ENCODE measurements around the gene TCIRG1.

Gene TCIRG1

GRCh38 chr11:68006606-68007166 is 32.1 kb upstream of the TCIRG1 start:
- H3K27me3 ChIP-seq (replicated peaks; ENCODE audit: control insufficient read depth, insufficient read depth, low read length) = no peaks in the 10 kb centered on the region
- no peaks in the 10 kb centered on the region; the same call in 1 of the 2 replicates for H3K36me3 ChIP-seq (ENCODE audit: control insufficient read depth, insufficient read depth, low read length)
- no peak overlapping the region for H3K4me3 ChIP-seq (replicated peaks; ENCODE audit: low read depth, low read length)
- TF ChIP-seq CTCF (IDR thresholded peaks at IDR 0.05; ENCODE audit: insufficient read depth, low read length, poor library complexity, severe bottlenecking) = no peak
- no peak for DNase-seq (ENCODE audit: extremely low read depth, insufficient read length)

GRCh38 chr11:68007498-68008380 is 31.1 kb upstream of the TCIRG1 start:
- H3K27me3 ChIP-seq (replicated peaks; ENCODE audit: control insufficient read depth, insufficient read depth, low read length) = no peaks in the 10 kb centered on the region
- H3K4me3 ChIP-seq (replicated peaks; ENCODE audit: low read depth, low read length) = no peak overlapping the region
- DNase-seq (ENCODE audit: extremely low read depth, insufficient read length) = no peak
- H3K36me3 ChIP-seq (ENCODE audit: control insufficient read depth, insufficient read depth, low read length) = no peaks in the 10 kb centered on the region
- TF ChIP-seq CTCF (IDR thresholded peaks at IDR 0.05; ENCODE audit: insufficient read depth, low read length, poor library complexity, severe bottlenecking) = no peak

GRCh38 chr11:68008381-68009337 is 30.2 kb upstream of the TCIRG1 start:
- Histone ChIP-seq H3K27me3 (replicated peaks; ENCODE audit: control insufficient read depth, insufficient read depth, low read length) (no peaks in the 10 kb centered on the region), H3K4me3 (replicated peaks; ENCODE audit: low read depth, low read length) (no peak overlapping the region), H3K36me3 (ENCODE audit: control insufficient read depth, insufficient read depth, low read length) (no peaks in the 10 kb centered on the region)
- peak; percentile 49 for DNase-seq (ENCODE audit: extremely low read depth, insufficient read length)
- no peak for TF ChIP-seq CTCF (IDR thresholded peaks at IDR 0.05; ENCODE audit: insufficient read depth, low read length, poor library complexity, severe bottlenecking)

- DNase-seq (ENCODE audit: extremely low read depth, insufficient read length) = no peak
- H3K36me3 ChIP-seq (ENCODE audit: control insufficient read depth, insufficient read depth, low read length) = no peaks in the 10 kb centered on the region
- no peaks in the 10 kb centered on the region for H3K27me3 ChIP-seq (replicated peaks; ENCODE audit: control insufficient read depth, insufficient read depth, low read length)
- TF ChIP-seq CTCF (IDR thresholded peaks at IDR 0.05; ENCODE audit: insufficient read depth, low read length, poor library complexity, severe bottlenecking) = peak; percentile 51
- H3K4me3 ChIP-seq (replicated peaks; ENCODE audit: low read depth, low read length) = no peak overlapping the region
Observed at GRCh38 chr11:68009391-68010089, 29.3 kb upstream of the TCIRG1 start.

All from GM06990 (cell line).